HepG2 (cell line): ENCODE measurements around the gene PHLDB1. TPM values are rescaled to one million over a fixed set of nuclear protein-coding genes. Genes with fewer than 3 reads are reported as not detected.

Experiments
- ATAC-seq: fragments of 200-7000 bp; cut with Tn5 transposase; 3 replicates; pipeline ENCODE4 v1.9.1; 2020; ENCODE audit warnings: mild to moderate bottlenecking, moderate library complexity
- BruUV-seq: library from RNA; stranded (reverse); fragments of 400-500 nt; replicated peaks from 2 replicates; lab custom pipeline; 2021; lab: Mats Ljungman, UMichigan
- CTCF ChIA-PET: fragments of 300-600 bp; formaldehyde crosslinking; extraction: SDS; loops from one replicate; lab custom pipeline; 2021; ENCODE audit warnings: low total read pairs, inconsistent platforms, low intra/inter-chr PET ratio; lab: Yijun Ruan, JAX
- POLR2A ChIA-PET: fragments of 350-600 bp; sonication (Branson Sonifier 250); formaldehyde crosslinking; loops from one replicate; lab custom pipeline; 2020; ENCODE audit warnings: antibody characterized with exemption, inconsistent platforms; lab: Yijun Ruan, JAX
- DNase-seq: peaks from one replicate; pipeline ENCODE4 v3.0.0-alpha.2; 2015; ENCODE audit warnings: low spot score
- FAIRE-seq: peaks from 3 replicates; lab custom pipeline; 2011; peaks lifted over from hg19 to GRCh38; lab: Jason Lieb, UNC
- H2AFZ ChIP-seq: one replicate; pipeline ENCODE4 v1.6.1; 2011; ENCODE audit warnings: low read length, inconsistent platforms
- H3K27ac ChIP-seq: fragments of 300-600 bp; 3 replicates; pipeline ENCODE4 v1.8.0; 2011; ENCODE audit warnings: mixed run types, mild to moderate bottlenecking, mixed read lengths, low read length, inconsistent platforms; ENCODE audit not compliant: insufficient read depth; ENCODE audit errors: extremely low read length
- H3K27me3 ChIP-seq, 2 experiments: fragments of 200-600 bp in 1 of 2; 2 replicates in 1 of 2; 3 replicates in 1 of 2; pipeline versions ENCODE4 v1.6.0 to v1.8.0; 2011; ENCODE audit warnings: low read length in 2 of 2, mild to moderate bottlenecking in 2 of 2, moderate library complexity in 2 of 2, inconsistent platforms in 1 of 2; ENCODE audit not compliant: insufficient read depth in 2 of 2, control insufficient read depth in 1 of 2
- H3K36me3 ChIP-seq, 2 experiments: fragments of 200-600 bp in 1 of 2; replicated peaks in 1 of 2; 2 replicates in 1 of 2; 3 replicates in 1 of 2; pipeline versions ENCODE4 v1.5.1 to v1.8.0; 2011; ENCODE audit warnings: low read length in 2 of 2, inconsistent platforms in 1 of 2; ENCODE audit not compliant: insufficient read depth in 2 of 2, control insufficient read depth in 1 of 2
- H3K4me1 ChIP-seq: 2 replicates; pipeline ENCODE4 v1.5.1; 2012; ENCODE audit warnings: low read length, inconsistent platforms; ENCODE audit not compliant: insufficient read depth
- H3K4me2 ChIP-seq: 2 replicates; pipeline ENCODE4 v1.6.0; 2011; ENCODE audit warnings: low read depth, low read length, inconsistent platforms
- H3K4me3 ChIP-seq, 3 experiments: fragments of 200-600 bp in 1 of 3; sonication (generic), shearing (Covaris generic) in 1 of 3; replicated peaks in 1 of 3; 2 replicates each; pipeline ENCODE4 v1.5.1; 2011 to 2016; ENCODE audit warnings: low read length in 3 of 3, inconsistent platforms in 2 of 3, low read depth in 2 of 3, mild to moderate bottlenecking in 2 of 3, control low read depth in 1 of 3, mixed read lengths in 1 of 3; ENCODE audit not compliant: insufficient read depth in 1 of 3
- H3K79me2 ChIP-seq: one replicate; pipeline ENCODE4 v1.6.1; 2011; ENCODE audit warnings: low read length, inconsistent platforms; ENCODE audit not compliant: insufficient read depth
- H3K9ac ChIP-seq: 2 replicates; pipeline ENCODE4 v1.6.0; 2011; ENCODE audit warnings: mild to moderate bottlenecking, low read depth, low read length, inconsistent platforms; ENCODE audit not compliant: insufficient read depth
- H3K9me3 ChIP-seq: 2 replicates; pipeline ENCODE4 v1.5.1; 2012; ENCODE audit warnings: mild to moderate bottlenecking, low read length
- H4K20me1 ChIP-seq: 2 replicates; pipeline ENCODE4 v1.6.0; 2011; ENCODE audit warnings: inconsistent platforms, mild to moderate bottlenecking, low read length, moderate library complexity; ENCODE audit not compliant: insufficient read depth
- DBP ChIP-seq: sonication (generic); formaldehyde crosslinking; IDR thresholded peaks from 2 replicates; pipeline ENCODE4 v1.4.0; 2020; ENCODE audit warnings: missing genetic modification reagents; ENCODE audit errors: not compliant biosample characterization
- FOXP4 ChIP-seq: sonication (generic); formaldehyde crosslinking; IDR thresholded peaks from 2 replicates; pipeline ENCODE4 v1.4.0; 2020; ENCODE audit warnings: missing genetic modification reagents
- HOXA3 ChIP-seq: sonication (generic); formaldehyde crosslinking; IDR thresholded peaks from 2 replicates; pipeline ENCODE4 v1.5.0; 2020; ENCODE audit warnings: missing genetic modification reagents
- MTA1 ChIP-seq: sonication (generic); formaldehyde crosslinking; IDR thresholded peaks from 2 replicates; pipeline ENCODE4 v1.4.0; 2020; ENCODE audit warnings: missing genetic modification reagents, mild to moderate bottlenecking, borderline replicate concordance
- RBFOX2 ChIP-seq: fragments of 200-400 bp; formaldehyde crosslinking; IDR thresholded peaks from 2 replicates; pipeline ENCODE4 v1.6.1; 2017; ENCODE audit warnings: low read depth, mild to moderate bottlenecking, low read length
- RXRA ChIP-seq: sonication (generic); formaldehyde crosslinking; IDR thresholded peaks from 2 replicates; pipeline ENCODE4 v1.5.1; 2020; ENCODE audit warnings: missing genetic modification reagents
- SNAI1 ChIP-seq: sonication (generic); formaldehyde crosslinking; IDR thresholded peaks from 2 replicates; pipeline ENCODE4 v1.5.0; 2020; ENCODE audit warnings: mild to moderate bottlenecking, missing genetic modification reagents, borderline replicate concordance
- SUZ12 ChIP-seq: fragments of 150-350 bp; IDR thresholded peaks from 2 replicates; pipeline ENCODE4 v1.6.1; 2014; ENCODE audit warnings: low read depth, low read length
- ZFAT ChIP-seq: sonication (generic); formaldehyde crosslinking; conservative IDR thresholded peaks from 2 replicates; pipeline ENCODE4 v1.8.1; 2023; ENCODE audit warnings: missing genetic modification reagents, inconsistent platforms
- ZNF563 ChIP-seq: sonication (generic); formaldehyde crosslinking; IDR thresholded peaks from 2 replicates; pipeline ENCODE4 v1.8.0; 2022; ENCODE audit warnings: mild to moderate bottlenecking, moderate library complexity, missing genetic modification reagents
- ZNF746 ChIP-seq: sonication (generic); formaldehyde crosslinking; IDR thresholded peaks from 2 replicates; pipeline ENCODE4 v1.8.0; 2022; ENCODE audit warnings: mild to moderate bottlenecking, missing genetic modification reagents
- ZSCAN21 ChIP-seq: sonication (generic); formaldehyde crosslinking; IDR thresholded peaks from 2 replicates; pipeline ENCODE4 v1.8.0; 2022; ENCODE audit warnings: mild to moderate bottlenecking, missing genetic modification reagents, moderate library complexity, borderline replicate concordance
- WGBS: methylation state at CpG from one replicate; pipeline ENCODE4 v1.1.6; 2017; ENCODE audit warnings: low lambda C conversion rate; 5-methylcytosine and 5-hydroxymethylcytosine counted together
- in situ Hi-C: cut with HindIII; loops from 2 replicates; pipeline ENCODE4 v1.10.0; 2017; ENCODE audit warnings: low pct_unique_long_range_greater_than_20kb; ENCODE audit not compliant: extremely low pct_ligation_motif_present
- intact Hi-C: fragments of 100-400 bp; cut with micrococcal nuclease; formaldehyde crosslinking; loops from one replicate; pipeline ENCODE4 v1.10.0; 2022; ENCODE audit not compliant: unreplicated experiment
- polyA plus RNA-seq, 8 experiments: library from polyadenylated mRNA; depleted of rRNA in 3 of 8; stranded (reverse) in 7 of 8; unstranded in 1 of 8; fragments of >200 nt; fragmentation: Illumina TruSeq in 4 of 8; extraction: Trizol in 4 of 8; gene quantifications; 2 replicates each; pipeline versions ENCODE4 v1.2.1 to v1.2.3, GENCODE V29; 2011 to 2016; ENCODE audit warnings: low read depth in 4 of 8, missing spikeins in 1 of 8, mixed read lengths in 1 of 8; ENCODE audit not compliant: insufficient read depth in 1 of 8
- total RNA-seq, 5 experiments: library from RNA; depleted of rRNA; stranded (reverse); fragments of >200 nt; fragmentation: Illumina TruSeq; extraction: Trizol; gene quantifications; 2 replicates each; pipeline ENCODE4 v1.2.3, GENCODE V29; 2016; ENCODE audit warnings: low read depth in 1 of 5
- TF ChIP-seq, protein P1 (sequence below), 2 experiments: sonication (generic) in 1 of 2; formaldehyde crosslinking in 1 of 2; IDR thresholded peaks; 2 replicates each; pipeline versions ENCODE4 v1.4.0 to v1.6.1; 2018 to 2020; ENCODE audit warnings: missing genetic modification reagents in 2 of 2, borderline replicate concordance in 1 of 2, low read depth in 1 of 2, mild to moderate bottlenecking in 1 of 2, missing biosample characterization in 1 of 2

The PHLDB1 gene
- total and polyA plus RNA-seq, 2 of the 13 experiments (the other 11 are each of a cell fraction or from before 2014, with no cell fraction given) = 13.8 to 14.2 TPM

DNA sequence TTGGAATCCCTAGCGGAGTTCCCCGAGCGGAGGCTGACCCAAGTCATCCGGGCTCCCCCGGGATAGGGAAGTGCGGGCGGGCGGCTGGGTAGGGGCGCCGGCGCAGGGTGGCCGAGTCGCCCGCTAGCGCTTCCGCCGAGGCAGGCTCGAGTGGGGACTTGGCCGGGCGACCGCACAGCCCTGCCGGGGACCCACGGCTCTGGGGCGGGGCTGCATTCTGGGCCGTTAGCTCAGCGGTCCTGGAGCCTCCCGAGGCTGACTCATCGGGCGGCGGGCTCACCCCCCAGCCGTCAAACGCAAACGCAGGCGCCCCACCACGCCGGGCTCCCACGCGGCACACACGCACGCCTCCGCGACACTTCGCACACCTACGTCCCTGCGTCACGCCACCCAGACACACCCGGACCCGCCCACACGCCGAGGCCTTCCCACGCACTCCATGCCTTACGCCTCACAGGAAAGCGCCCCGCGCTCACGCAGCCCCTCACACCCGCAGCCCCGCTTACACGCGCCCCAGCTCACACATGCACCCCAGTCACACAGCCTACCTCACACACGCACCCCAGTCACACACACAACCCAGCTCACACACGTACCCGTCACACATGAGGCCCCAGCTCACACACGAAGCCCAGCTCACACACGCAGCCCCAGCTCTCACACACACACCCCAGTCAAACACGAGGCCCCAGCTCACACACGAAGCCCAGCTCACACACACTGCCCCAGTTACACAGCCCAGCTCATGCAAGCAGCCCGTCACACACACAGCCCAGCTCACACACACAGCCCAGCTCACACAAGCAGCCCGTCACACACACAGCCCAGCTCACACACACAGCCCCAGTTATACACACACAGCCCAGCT is 1.2 kb downstream of the PHLDB1 start:
- intact Hi-C loops = loop anchor here (5.0 kb wide), 1 partner anchor 36 kb away; the partner anchor contains the start of gene ARCN1
- no peak for TF ChIP-seq FOXP4
- TF ChIP-seq, protein P1, sequence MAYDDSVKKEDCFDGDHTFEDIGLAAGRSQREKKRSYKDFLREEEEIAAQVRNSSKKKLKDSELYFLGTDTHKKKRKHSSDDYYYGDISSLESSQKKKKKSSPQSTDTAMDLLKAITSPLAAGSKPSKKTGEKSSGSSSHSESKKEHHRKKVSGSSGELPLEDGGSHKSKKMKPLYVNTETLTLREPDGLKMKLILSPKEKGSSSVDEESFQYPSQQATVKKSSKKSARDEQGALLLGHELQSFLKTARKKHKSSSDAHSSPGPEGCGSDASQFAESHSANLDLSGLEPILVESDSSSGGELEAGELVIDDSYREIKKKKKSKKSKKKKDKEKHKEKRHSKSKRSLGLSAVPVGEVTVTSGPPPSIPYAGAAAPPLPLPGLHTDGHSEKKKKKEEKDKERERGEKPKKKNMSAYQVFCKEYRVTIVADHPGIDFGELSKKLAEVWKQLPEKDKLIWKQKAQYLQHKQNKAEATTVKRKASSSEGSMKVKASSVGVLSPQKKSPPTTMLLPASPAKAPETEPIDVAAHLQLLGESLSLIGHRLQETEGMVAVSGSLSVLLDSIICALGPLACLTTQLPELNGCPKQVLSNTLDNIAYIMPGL (CRISPR knock-in tag; IDR thresholded peaks at IDR 0.05; ENCODE audit: borderline replicate concordance in 1 of 2, low read depth in 1 of 2) = peak in 1 of 2 experiments; percentile 54; a peak in 1 of 4 replicates
- TF ChIP-seq HOXA3 (CRISPR knock-in tag) = peak; percentile 54; the same call in 1 of the 2 replicates
- TF ChIP-seq MTA1 (CRISPR knock-in tag) = peak; percentile 16; the same call in 1 of the 2 replicates
- peak; percentile 14; the same call in 1 of the 2 replicates for TF ChIP-seq ZNF563 (CRISPR knock-in tag)
- peak; percentile 19; the same call in 1 of the 2 replicates for TF ChIP-seq ZSCAN21 (CRISPR knock-in tag)
- no peak for TF ChIP-seq SNAI1 (CRISPR knock-in tag)
- 0 out of 2 replicates have a peak, but pooled peaks have one; percentile 32 for TF ChIP-seq ZNF746 (CRISPR knock-in tag)
- no peak for TF ChIP-seq SUZ12
- TF ChIP-seq RBFOX2 = peak; percentile 56; the same call in 1 of the 2 replicates
- TF ChIP-seq RXRA (CRISPR knock-in tag) = no peak
- peak; percentile 76 for TF ChIP-seq DBP (CRISPR knock-in tag)
- TF ChIP-seq ZFAT (CRISPR knock-in tag) = no peak

More for the DNA sequence above, 1.2 kb downstream of the PHLDB1 start:
- ChIA-PET POLR2A (interaction anchor here (0.8 to 6.9 kb wide), 5 partner anchors 8 to 37 kb away, joined by 3 to 83 read pairs (median 4); partner anchors contain the start of gene ARCN1), CTCF (interaction anchor here (2.1 kb wide), 1 partner anchor 51 kb away, joined by 16 read pairs; no protein-coding TSS in a partner anchor)
- no peak for FAIRE-seq
- 78% methylated on average over 23 of the region's 69 CpGs for WGBS
- no peaks in the 10 kb centered on the region for H3K36me3 ChIP-seq
- peaks cover 39% of the 10 kb centered on the region for H3K4me1 ChIP-seq
- H3K27me3 ChIP-seq = peaks cover 0 to 6% of the 10 kb centered on the region in 2 experiments; a peak in 1 of 5 replicates
- no TSS peak for BruUV-seq
- in situ Hi-C loops = no loop called here
- H3K4me2 ChIP-seq = peak overlapping the region; percentile 91
- H4K20me1 ChIP-seq = no peaks in the 10 kb centered on the region
- H3K79me2 ChIP-seq = no peaks in the 10 kb centered on the region
- DNase-seq = no peak
- H2AFZ ChIP-seq = no peak overlapping the region
- no peaks in the 10 kb centered on the region for H3K9me3 ChIP-seq
- peak overlapping the region; percentile 64; the same call in 1 of the 2 replicates for H3K9ac ChIP-seq
- no peak overlapping the region for H3K27ac ChIP-seq
- peak; percentile 41 for ATAC-seq
- H3K4me3 ChIP-seq = peak overlapping the region; percentile 65 to 84 (median 81)
